Fibroblast of skin of back (primary cell): ENCODE results near the gene HMGB1.

Experiments used
- DNase-seq: peaks from one replicate; pipeline ENCODE4 v3.0.0-alpha.2; 2013

The HMGB1 gene

GRCh38 chr13:30429721-30430694, 35.7 kb downstream of the HMGB1 start:
- DNase-seq = peak; percentile 95

DNA sequence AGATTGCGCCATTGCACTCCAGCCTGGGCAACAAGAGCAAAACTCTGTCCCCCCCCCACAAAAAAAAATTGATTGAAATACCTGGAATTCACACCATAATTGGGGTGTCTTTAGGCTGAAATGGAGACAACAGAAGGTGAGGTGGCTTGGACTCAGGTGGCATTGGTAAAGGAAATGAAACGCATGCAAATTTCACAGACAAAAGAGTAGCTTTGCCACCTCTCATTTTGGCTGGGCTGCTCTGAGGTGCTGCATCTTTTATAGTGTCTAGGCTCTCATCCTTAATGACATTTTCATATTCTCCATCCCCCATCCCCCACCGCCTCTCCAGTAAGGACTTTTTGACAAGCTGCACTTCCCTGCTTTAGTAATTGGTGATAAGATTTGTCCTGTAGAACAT, 36.5 kb downstream of the HMGB1 start:
- DNase-seq = no peak

DNA sequence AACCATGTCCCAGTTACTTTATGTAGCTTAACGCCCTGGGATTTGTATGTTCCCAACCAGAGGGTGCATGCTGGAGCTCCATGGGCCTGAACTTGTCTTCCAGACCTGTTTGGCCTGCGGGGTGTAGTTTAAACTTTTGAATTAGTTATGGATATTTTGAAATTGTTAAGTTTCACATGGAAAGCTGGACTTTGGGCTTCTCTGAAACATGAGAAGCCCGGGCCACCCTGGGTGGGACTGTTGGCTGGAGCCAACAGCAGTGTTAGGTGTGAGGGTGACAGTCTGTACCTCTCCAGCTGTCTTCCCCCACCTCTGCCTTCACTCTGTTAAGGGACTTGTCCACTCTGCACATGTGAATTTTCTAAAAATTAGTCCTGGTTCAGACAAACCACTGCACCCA, 41.8 kb downstream of the HMGB1 start:
- no peak for DNase-seq

DNA sequence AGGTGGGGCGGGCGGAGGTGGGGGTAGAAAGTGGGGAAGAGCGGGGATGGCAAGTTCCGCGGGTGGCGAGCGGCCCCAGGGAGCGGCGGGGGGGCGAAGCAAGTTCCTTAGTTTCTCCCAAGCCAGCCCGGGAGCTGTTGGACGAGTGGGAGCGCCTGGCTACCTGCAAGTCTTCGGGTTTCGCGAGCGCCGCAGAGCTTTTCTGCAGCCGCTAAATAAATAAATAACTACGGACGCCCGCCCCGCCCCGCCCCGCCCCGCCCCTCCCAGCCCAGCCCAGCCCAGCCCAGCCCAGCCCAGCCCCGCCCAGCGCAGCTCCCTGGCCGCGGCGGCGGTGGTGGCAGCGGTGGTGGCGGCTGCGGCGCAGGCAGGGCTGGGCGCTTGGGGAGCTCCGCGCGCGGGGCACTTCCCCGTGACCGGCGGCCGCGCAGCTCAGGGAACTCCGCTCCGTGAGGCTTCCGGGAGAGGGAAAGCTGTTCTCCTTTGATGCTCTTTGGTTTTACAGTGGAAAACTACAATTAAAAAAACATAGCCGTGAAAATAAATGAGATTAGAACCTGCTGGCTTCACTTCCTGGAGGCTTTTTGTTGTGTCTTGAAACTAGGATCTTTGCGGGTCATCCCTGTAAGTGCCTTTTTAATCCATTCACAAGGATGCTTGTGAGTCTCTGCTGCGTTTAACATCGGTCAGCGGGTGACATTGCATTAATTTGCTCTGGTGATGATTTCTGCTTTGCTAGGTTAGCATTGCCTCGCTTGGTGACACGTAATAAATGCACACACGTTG, 43.5 kb downstream of the HMGB1 start, which contains the start of gene UBE2L5:
Gene UBE2L5, plus strand, starts transcription at position 440 of the 786 bp plus-strand sequence. CDS start 5,498 bp downstream, outside the sequence.
- peak; percentile 62 for DNase-seq

DNA sequence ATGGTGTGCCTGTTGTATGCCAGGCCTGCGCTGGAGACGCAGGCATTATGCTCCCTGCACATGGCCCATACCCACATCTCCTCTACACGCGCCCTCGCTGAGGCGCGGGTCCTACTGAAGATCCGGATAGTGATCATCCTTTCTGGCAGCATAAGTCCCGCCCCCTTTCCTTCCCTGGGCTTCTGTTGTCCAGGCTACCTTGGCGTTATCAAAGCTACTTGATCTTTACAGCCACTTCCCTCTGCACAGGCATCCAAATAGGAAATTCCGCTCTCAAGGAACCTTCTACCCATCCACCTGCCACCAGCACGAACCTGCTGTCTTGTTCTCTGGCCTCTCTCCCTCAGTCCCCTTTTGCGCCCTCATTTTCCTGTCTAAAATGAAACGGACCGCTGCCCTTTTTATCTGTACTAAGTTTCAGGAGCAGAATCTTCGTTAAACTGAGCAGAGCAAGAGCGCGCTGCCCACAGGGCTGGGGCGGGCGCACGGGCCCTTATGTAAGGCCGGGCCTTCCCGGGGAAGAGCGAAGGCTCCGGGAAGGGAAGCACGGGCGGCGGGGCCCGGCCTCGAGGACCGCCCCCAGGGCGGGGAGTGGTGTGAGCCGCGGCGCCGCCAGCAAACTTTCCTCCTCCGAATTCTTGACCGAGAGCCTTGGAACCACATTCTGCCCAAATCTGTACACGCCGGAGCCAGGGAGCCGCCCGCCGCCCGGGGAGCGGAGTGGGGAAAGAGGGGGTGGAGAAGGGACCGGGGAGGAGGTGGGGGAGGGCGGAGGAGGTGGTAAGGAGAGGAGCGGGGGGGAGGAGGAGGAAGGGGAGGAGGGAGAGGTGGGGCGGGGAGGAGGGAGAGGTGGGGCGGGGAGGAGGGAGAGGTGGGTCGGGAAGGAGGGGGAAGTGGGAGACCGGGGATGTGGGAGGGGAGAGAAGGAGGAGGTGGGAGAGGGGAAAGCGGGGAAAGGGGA, 44.4 kb downstream of the HMGB1 start:
- DNase-seq = peak; percentile 87

GRCh38 chr13:30418717-30419459, 46.8 kb downstream of the HMGB1 start:
- no peak for DNase-seq

GRCh38 chr13:30418075-30418716, 47.5 kb downstream of the HMGB1 start:
- DNase-seq = no peak

GRCh38 chr13:30416471-30416870, 49.3 kb downstream of the HMGB1 start:
- no peak for DNase-seq

DNA sequence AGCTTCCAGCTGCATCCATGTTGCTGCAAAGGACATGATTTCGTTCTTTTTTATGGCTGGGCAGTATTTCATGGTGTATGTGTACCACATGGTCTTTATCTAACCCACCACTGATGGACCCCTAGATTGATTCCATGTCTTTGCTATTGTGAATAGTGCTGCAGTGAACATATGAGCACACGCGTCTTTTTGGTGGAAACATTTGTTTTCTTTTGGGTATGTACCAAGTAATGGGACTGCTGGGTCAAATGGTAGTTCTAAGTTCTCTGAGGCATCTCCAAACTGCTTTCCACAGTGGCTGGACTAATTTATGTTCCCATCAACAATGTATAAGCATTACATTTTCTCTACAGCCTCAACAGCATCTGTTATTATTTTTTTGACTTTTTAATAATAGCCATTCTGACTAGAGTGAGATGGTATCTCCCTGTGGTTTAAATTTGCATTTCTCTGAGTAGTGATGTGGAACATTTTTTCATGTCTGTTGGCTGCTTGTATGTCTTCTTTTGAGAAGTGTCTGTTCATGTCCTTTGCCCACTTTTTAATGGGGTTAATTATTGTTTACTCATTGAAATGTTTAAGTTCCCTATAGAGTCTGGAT, 50.2 kb downstream of the HMGB1 start:
- DNase-seq = peak; percentile 20

DNA sequence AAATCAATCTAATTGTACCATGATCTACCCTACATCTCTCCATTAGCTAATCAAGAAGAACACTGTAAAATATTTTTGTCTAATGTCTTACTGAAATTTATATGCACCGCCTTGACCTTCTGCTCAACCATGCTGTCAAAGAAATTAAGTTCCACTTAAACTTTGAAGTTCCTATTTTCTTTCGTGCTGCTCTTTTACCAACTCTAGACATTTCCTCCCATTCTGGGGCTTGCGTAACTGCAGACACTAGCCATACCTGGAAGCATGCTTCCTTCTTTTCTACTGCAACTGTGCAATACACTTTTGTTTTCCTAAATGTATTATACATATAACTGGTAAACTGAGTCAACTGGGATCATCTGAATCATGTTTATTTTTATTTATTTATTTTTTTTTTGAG, 51.9 kb downstream of the HMGB1 start:
- no peak for DNase-seq

- no peak for DNase-seq
Measured at GRCh38 chr13:30412346-30412745, 53.4 kb downstream of the HMGB1 start.

GRCh38 chr13:30410705-30411125, 55.0 kb downstream of the HMGB1 start:
- peak; percentile 51 for DNase-seq

DNA sequence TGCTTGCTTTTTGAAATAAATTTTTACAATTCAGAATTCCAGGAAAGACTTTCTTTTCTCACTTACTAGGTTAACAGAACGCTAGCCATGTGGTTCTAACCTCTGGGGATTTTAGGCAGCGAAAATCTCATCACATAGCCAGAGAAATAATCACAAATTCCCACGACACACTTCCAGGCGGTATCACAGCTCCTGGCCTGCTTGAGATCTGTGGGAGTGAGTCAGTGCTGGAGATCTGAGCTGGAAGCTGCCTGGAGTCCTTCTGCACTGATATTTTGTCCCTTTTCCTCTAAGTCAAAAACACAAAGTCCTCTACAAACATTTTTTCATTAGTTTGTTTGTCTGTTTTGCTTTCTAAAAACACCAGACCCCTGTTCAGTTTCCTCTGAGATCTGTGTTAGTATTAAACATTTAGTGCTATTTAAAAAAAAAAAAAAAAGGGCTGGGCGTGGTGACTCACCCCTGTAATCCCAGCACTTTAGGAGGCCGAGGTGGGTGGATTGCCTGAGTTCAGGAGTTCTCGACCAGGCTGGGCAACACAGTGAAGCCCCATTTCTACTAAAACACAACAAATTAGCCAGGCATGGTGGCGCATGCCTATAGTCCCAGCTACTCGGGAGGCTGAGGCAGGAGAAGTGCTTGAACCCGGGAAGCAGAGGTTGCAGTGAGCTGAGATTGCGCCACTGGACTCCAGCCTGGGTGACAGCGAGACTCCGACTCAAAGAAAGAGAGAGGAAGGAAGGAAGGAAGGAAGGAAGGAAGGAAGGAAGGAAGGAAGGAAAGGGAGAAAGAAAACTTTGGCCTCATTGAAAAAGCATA, 55.6 kb downstream of the HMGB1 start:
- peak; percentile 89 for DNase-seq

DNA sequence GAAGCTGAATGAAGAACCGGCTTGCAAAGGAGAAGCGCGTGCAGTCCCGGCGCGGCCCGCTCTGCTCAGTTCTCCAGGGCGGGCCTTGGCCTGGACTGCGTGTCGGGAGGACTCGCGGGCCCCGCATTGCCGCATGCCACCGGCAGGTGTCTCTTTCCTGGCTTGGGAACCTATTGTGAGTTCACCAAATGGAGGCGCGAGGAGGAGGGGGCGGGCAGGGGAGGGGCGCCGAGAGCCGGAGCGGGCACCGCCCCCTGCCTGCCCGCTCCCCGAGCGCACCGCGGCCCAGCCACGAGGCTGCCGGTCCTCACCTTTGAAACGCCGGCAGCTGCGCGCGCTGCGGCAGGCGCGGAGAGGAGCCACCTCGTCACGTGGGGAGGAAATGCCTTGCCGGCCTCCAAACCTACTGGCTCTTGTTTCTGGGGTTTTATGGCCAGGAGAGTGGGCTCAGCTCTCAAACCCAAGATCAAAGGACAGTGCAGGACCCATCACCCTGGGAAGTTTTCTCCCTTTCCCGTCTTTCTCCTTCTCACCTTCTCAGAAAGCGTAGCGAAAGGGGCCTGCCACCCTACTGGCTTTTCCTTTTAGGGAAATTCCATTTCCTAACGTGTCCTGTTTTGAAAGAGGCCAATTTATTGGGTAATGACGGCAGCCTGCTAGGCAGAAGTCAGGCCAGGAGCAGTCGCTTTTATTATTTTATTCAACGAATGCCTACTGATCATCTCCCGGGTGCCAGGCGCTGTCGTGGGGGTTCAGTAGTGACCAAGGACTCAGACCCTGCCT, 57.2 kb downstream of the HMGB1 start:
- DNase-seq = peak; percentile 85

GRCh38 chr13:30406779-30407416, 58.8 kb downstream of the HMGB1 start:
- DNase-seq = no peak
